DOHH2 (cell line): Measurements from ENCODE around the gene CP.

ENCODE experiments used
- H3F3A ChIP-seq: fragments of 200-600 bp; sonication (generic), shearing (Covaris generic); 2 replicates; pipeline ENCODE4 v1.6.0; 2016; ENCODE audit warnings: antibody characterized with exemption, mild to moderate bottlenecking; ENCODE audit not compliant: control insufficient read depth, insufficient read depth
- H3K27ac ChIP-seq: fragments of 200-600 bp; sonication (generic); 2 replicates; pipeline ENCODE4 v1.5.1; 2014; ENCODE audit warnings: low read depth, mild to moderate bottlenecking, low read length, moderate library complexity
- H3K27me3 ChIP-seq: fragments of 200-600 bp; sonication (generic); 2 replicates; pipeline ENCODE4 v1.6.1; 2014; ENCODE audit warnings: mild to moderate bottlenecking, low read length, mixed read lengths; ENCODE audit not compliant: control insufficient read depth
- H3K36me3 ChIP-seq: fragments of 200-600 bp; sonication (generic); 2 replicates; pipeline ENCODE4 v1.6.1; 2014; ENCODE audit warnings: mild to moderate bottlenecking, low read length, moderate library complexity, mixed read lengths; ENCODE audit not compliant: control insufficient read depth
- H3K4me1 ChIP-seq: fragments of 200-600 bp; sonication (generic); 2 replicates; pipeline ENCODE4 v1.6.1; 2014; ENCODE audit warnings: mild to moderate bottlenecking, low read length, mixed read lengths; ENCODE audit not compliant: control insufficient read depth
- H3K4me2 ChIP-seq: fragments of 200-600 bp; sonication (generic); 2 replicates; pipeline ENCODE4 v1.6.0; 2014; ENCODE audit warnings: mild to moderate bottlenecking, low read length, moderate library complexity
- H3K4me3 ChIP-seq: fragments of 200-600 bp; sonication (generic); 2 replicates; pipeline ENCODE4 v1.5.1; 2014; ENCODE audit warnings: mild to moderate bottlenecking, low read length, mixed read lengths
- H3K79me2 ChIP-seq: fragments of 200-600 bp; sonication (generic); 2 replicates; pipeline ENCODE4 v1.6.1; 2014; ENCODE audit warnings: mild to moderate bottlenecking, low read length, mixed read lengths; ENCODE audit not compliant: control insufficient read depth
- H3K9me2 ChIP-seq: fragments of 200-600 bp; sonication (generic); replicated peaks from 2 replicates; pipeline ENCODE4 v1.6.1; 2014; ENCODE audit warnings: mild to moderate bottlenecking, low read length, mixed read lengths; ENCODE audit not compliant: control insufficient read depth
- H3K9me3 ChIP-seq: fragments of 200-600 bp; sonication (generic); 2 replicates; pipeline ENCODE4 v1.6.1; 2014; ENCODE audit warnings: antibody characterized with exemption, low read length, mixed read lengths; ENCODE audit not compliant: control insufficient read depth, insufficient read depth
- H4K20me1 ChIP-seq: fragments of 200-600 bp; sonication (generic); 2 replicates; pipeline ENCODE4 v1.6.0; 2014; ENCODE audit warnings: low read depth, mild to moderate bottlenecking, antibody characterized with exemption, low read length, moderate library complexity; ENCODE audit not compliant: control insufficient read depth, insufficient read depth
- CTCF ChIP-seq: fragments of 200-600 bp; sonication (generic); IDR thresholded peaks from one replicate; pipeline ENCODE4 v1.5.1; 2014; ENCODE audit warnings: antibody characterized with exemption, mild to moderate bottlenecking, low read depth, low read length; ENCODE audit not compliant: poor library complexity, severe bottlenecking
- EZH2phosphoT487 ChIP-seq: fragments of 200-600 bp; sonication (generic); IDR thresholded peaks from 2 replicates; pipeline ENCODE4 v1.6.1; 2017; ENCODE audit warnings: borderline replicate concordance, mild to moderate bottlenecking, antibody characterized with exemption, low read length, moderate library complexity, mixed read lengths

CP gene

GRCh38 chr3:149258714-149259113 lies 37.1 kb upstream of the CP start:
- H3K9me3 ChIP-seq, result no peaks in the 10 kb centered on the region
- H3K4me3 ChIP-seq, result no peak overlapping the region
- H3K36me3 ChIP-seq, result no peaks in the 10 kb centered on the region
- H3F3A ChIP-seq, result no peaks in the 10 kb centered on the region
- no peak overlapping the region for H3K27ac ChIP-seq
- no peak overlapping the region for H3K4me2 ChIP-seq
- no peaks in the 10 kb centered on the region for H4K20me1 ChIP-seq
- H3K79me2 ChIP-seq, result no peaks in the 10 kb centered on the region
- no peaks in the 10 kb centered on the region for H3K9me2 ChIP-seq
- TF ChIP-seq EZH2phosphoT487, result no peak
- no peak for TF ChIP-seq CTCF
- H3K27me3 ChIP-seq, result no peaks in the 10 kb centered on the region
- peaks cover 10% of the 10 kb centered on the region for H3K4me1 ChIP-seq

GRCh38 chr3:149258298-149258697 lies 36.7 kb upstream of the CP start:
- no peak for TF ChIP-seq CTCF
- TF ChIP-seq EZH2phosphoT487, result no peak
- Histone ChIP-seq H4K20me1 (no peaks in the 10 kb centered on the region), H3K27ac (no peak overlapping the region), H3F3A (no peaks in the 10 kb centered on the region), H3K4me2 (no peak overlapping the region), H3K4me3 (no peak overlapping the region), H3K79me2 (no peaks in the 10 kb centered on the region), H3K9me2 (no peaks in the 10 kb centered on the region), H3K27me3 (no peaks in the 10 kb centered on the region), H3K9me3 (no peaks in the 10 kb centered on the region), H3K36me3 (no peaks in the 10 kb centered on the region), H3K4me1 (peaks cover 6% of the 10 kb centered on the region)

- Histone ChIP-seq H3K79me2 (no peaks in the 10 kb centered on the region), H4K20me1 (no peaks in the 10 kb centered on the region), H3K27ac (no peak overlapping the region), H3K4me2 (peak overlapping the region; percentile 9; the same call in 1 of the 2 replicates), H3K36me3 (no peaks in the 10 kb centered on the region), H3K4me3 (no peak overlapping the region), H3K9me2 (no peaks in the 10 kb centered on the region), H3F3A (peaks cover 9% of the 10 kb centered on the region), H3K27me3 (no peaks in the 10 kb centered on the region), H3K4me1 (peaks cover 49% of the 10 kb centered on the region), H3K9me3 (no peaks in the 10 kb centered on the region)
- TF ChIP-seq CTCF (no peak), EZH2phosphoT487 (no peak)
These were observed 30.6 kb upstream of the CP start for GRCh38 chr3:149252272-149252671.

- Histone ChIP-seq H3K27me3 (no peaks in the 10 kb centered on the region), H3K27ac (no peak overlapping the region), H3K4me2 (no peak overlapping the region), H3F3A (peaks cover 9% of the 10 kb centered on the region), H4K20me1 (no peaks in the 10 kb centered on the region), H3K4me3 (no peak overlapping the region), H3K36me3 (no peaks in the 10 kb centered on the region), H3K9me2 (no peaks in the 10 kb centered on the region), H3K79me2 (no peaks in the 10 kb centered on the region), H3K9me3 (no peaks in the 10 kb centered on the region), H3K4me1 (peaks cover 59% of the 10 kb centered on the region)
- TF ChIP-seq CTCF (no peak), EZH2phosphoT487 (no peak)
These were observed 29.6 kb upstream of the CP start for GRCh38 chr3:149251186-149251585.
